ENCODE results near the gene IRAK2. TPM values are rescaled to one million over a fixed set of nuclear protein-coding genes. Genes with fewer than 3 reads are reported as not detected.

IRAK2 gene
- total RNA-seq, 5 donors from 2014 or later (not counting 1 experiment from before 2014, with no cell fraction given): 2.9 to 5.0 (median 3.7) TPM

DNA sequence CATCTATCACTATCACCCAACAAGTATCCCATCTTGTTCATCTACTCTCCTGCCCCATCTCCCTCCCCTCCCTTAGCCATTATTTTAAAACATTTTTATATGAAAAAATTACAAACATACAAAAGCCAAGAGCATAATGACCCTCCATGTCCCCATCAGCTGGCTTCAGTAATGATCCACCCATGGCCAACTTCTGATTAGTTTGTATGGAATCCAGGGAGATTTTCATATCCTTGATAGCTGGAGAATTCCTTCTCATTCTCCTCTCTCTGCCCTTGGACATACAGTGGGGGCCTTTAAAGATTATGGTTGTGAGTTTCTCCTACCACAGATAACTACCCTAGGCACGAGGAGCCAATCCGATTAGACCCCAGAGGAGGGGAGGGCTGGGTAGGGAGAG lies 40.2 kb downstream of the IRAK2 start:
- Mint-ChIP-seq H3K27ac (no peak overlapping the region), H3K4me1 (peaks cover 23 to 31% (median 24%) of the 10 kb centered on the region in 3 donors), H3K4me3 (no peak overlapping the region), H3K36me3 (peaks cover 31% of the 10 kb centered on the region), H3K27me3 (no peaks in the 10 kb centered on the region), H3K9me3 (no peaks in the 10 kb centered on the region)
- Histone ChIP-seq H3K27ac (ENCODE audit: low read length) (no peak overlapping the region), H3K4me3 (ENCODE audit: control insufficient read depth in 1 of 2, extremely low read depth in 1 of 2, low read length in 1 of 2) (no peak overlapping the region), H3K27me3 (replicated peaks in 1 of 2; ENCODE audit: control insufficient read depth in 2 of 2, extremely low read depth in 1 of 2, insufficient read depth in 2 of 2, low read length in 1 of 2) (no peaks in the 10 kb centered on the region), H3K4me1 (ENCODE audit: control insufficient read depth in 1 of 2, extremely low read depth in 1 of 2, insufficient read depth in 2 of 2, low read length in 2 of 2) (peaks cover 0 to 11% of the 10 kb centered on the region in 2 experiments), H3K9me3 (no peaks in the 10 kb centered on the region), H3K36me3 (ENCODE audit: control insufficient read depth in 2 of 2, extremely low read depth in 1 of 2, insufficient read depth in 1 of 2, low read length in 1 of 2) (peaks cover 2 to 22% of the 10 kb centered on the region in 2 donors)
- POLR2A ChIA-PET: interaction anchor here in 1 of 2 donors (0.6 kb wide), 1 partner anchor 283 kb away, joined by 12 read pairs; no protein-coding TSS in a partner anchor
- no CpG with 5 or more reads among the region's 2 CpGs for WGBS (ENCODE audit: insufficient coverage)
- CTCF ChIA-PET: interaction anchor here in 1 of 2 donors (0.6 kb wide), 1 partner anchor 13 kb away, joined by 7 read pairs; no protein-coding TSS in a partner anchor
- DNase-seq (no peak), ATAC-seq (replicated peaks in 1 of 4) (no peak)

DNA sequence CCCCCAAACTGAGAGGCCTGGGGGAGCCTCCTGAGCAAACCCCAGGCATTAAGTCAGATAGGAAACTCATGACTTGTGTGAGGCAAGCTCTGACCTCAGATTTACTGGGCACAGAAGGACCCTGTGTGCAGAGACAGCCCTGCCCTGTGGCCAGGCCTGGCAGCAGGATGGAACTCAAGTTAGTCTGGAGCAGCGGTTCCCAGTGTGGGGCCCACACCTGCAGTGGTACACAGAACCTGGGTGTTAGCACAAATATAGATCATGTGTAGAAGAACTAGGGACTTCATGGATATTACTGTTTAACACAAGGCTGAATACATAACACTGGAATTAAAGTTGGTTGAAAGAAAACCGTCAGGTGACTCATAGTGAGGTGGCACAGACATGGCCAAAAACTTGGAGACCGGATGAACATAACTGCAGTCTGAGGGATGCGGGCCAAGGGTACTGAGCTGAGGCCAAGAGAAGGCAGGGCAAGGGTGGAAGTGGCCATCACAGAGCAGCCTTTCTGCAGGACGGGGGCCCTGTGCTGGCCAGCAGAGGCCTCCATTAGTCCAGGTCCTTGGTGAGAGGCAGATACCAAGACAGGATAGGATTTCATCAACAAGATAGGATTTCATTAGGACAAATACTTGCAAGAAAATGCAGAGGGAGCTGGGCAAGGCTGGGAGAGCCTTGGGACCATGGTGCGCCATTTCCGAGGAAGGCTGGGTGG lies 40.9 kb downstream of the IRAK2 start:
- Histone ChIP-seq H3K4me1 (ENCODE audit: control insufficient read depth in 1 of 2, extremely low read depth in 1 of 2, insufficient read depth in 2 of 2, low read length in 2 of 2) (peaks cover 0 to 4% of the 10 kb centered on the region in 2 experiments), H3K27ac (ENCODE audit: low read length) (no peak overlapping the region), H3K4me3 (ENCODE audit: control insufficient read depth in 1 of 2, extremely low read depth in 1 of 2, low read length in 1 of 2) (no peak overlapping the region), H3K36me3 (ENCODE audit: control insufficient read depth in 2 of 2, extremely low read depth in 1 of 2, insufficient read depth in 1 of 2, low read length in 1 of 2) (peaks cover 2 to 24% of the 10 kb centered on the region in 2 donors), H3K27me3 (replicated peaks in 1 of 2; ENCODE audit: control insufficient read depth in 2 of 2, extremely low read depth in 1 of 2, insufficient read depth in 2 of 2, low read length in 1 of 2) (no peaks in the 10 kb centered on the region), H3K9me3 (no peaks in the 10 kb centered on the region)
- ChIA-PET POLR2A (no interaction called here), CTCF (interaction anchor here (0.6 kb wide), 2 partner anchors 12 to 130 kb away, joined by 5 to 7 read pairs; no protein-coding TSS in a partner anchor)
- ATAC-seq (replicated peaks in 1 of 4) (no peak), DNase-seq (no peak)
- peaks cover 20 to 27% (median 22%) of the 10 kb centered on the region in 3 donors for H3K4me1 Mint-ChIP-seq
- no peaks in the 10 kb centered on the region for H3K9me3 Mint-ChIP-seq
- no peak overlapping the region for H3K4me3 Mint-ChIP-seq
- 100% methylated on average over 7 of the region's 7 CpGs for WGBS (ENCODE audit: insufficient coverage)
- H3K27me3 Mint-ChIP-seq: no peaks in the 10 kb centered on the region
- peaks cover 34% of the 10 kb centered on the region for H3K36me3 Mint-ChIP-seq
- no peak overlapping the region for H3K27ac Mint-ChIP-seq

DNA sequence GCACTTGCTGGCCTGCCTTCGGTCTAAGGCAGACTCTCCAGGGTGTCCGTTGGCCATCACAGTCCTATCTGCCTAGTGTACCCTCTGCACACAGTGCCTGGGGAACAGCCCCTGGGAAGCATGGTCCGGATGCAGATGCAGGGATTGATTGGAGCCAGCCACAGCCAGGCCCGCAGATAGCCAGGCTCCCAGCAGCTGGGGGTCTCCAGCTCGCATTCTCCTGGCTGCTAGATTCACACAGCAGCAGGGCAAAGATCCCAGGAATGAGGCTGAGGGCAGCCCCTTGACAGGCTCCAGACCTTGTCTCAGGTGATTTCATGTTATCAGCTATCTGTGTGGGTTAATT lies 41.4 kb downstream of the IRAK2 start:
- ChIA-PET CTCF (no interaction called here), POLR2A (no interaction called here)
- Histone ChIP-seq H3K27ac (ENCODE audit: low read length) (no peak overlapping the region), H3K27me3 (replicated peaks in 1 of 2; ENCODE audit: control insufficient read depth in 2 of 2, extremely low read depth in 1 of 2, insufficient read depth in 2 of 2, low read length in 1 of 2) (no peaks in the 10 kb centered on the region), H3K4me3 (ENCODE audit: control insufficient read depth in 1 of 2, extremely low read depth in 1 of 2, low read length in 1 of 2) (no peak overlapping the region), H3K4me1 (ENCODE audit: control insufficient read depth in 1 of 2, extremely low read depth in 1 of 2, insufficient read depth in 2 of 2, low read length in 2 of 2) (peaks cover 0 to 2% of the 10 kb centered on the region in 2 experiments), H3K9me3 (no peaks in the 10 kb centered on the region), H3K36me3 (ENCODE audit: control insufficient read depth in 2 of 2, extremely low read depth in 1 of 2, insufficient read depth in 1 of 2, low read length in 1 of 2) (peaks cover 2 to 23% of the 10 kb centered on the region in 2 donors)
- H3K9me3 Mint-ChIP-seq: no peaks in the 10 kb centered on the region
- no peaks in the 10 kb centered on the region for H3K27me3 Mint-ChIP-seq
- peaks cover 30% of the 10 kb centered on the region for H3K36me3 Mint-ChIP-seq
- WGBS (ENCODE audit: insufficient coverage): 95% methylated on average over 5 of the region's 5 CpGs
- no peak overlapping the region for H3K4me3 Mint-ChIP-seq
- peaks cover 17 to 23% (median 18%) of the 10 kb centered on the region in 3 donors for H3K4me1 Mint-ChIP-seq
- DNase-seq (no peak), ATAC-seq (replicated peaks in 1 of 4) (no peak)
- no peak overlapping the region for H3K27ac Mint-ChIP-seq

DNA sequence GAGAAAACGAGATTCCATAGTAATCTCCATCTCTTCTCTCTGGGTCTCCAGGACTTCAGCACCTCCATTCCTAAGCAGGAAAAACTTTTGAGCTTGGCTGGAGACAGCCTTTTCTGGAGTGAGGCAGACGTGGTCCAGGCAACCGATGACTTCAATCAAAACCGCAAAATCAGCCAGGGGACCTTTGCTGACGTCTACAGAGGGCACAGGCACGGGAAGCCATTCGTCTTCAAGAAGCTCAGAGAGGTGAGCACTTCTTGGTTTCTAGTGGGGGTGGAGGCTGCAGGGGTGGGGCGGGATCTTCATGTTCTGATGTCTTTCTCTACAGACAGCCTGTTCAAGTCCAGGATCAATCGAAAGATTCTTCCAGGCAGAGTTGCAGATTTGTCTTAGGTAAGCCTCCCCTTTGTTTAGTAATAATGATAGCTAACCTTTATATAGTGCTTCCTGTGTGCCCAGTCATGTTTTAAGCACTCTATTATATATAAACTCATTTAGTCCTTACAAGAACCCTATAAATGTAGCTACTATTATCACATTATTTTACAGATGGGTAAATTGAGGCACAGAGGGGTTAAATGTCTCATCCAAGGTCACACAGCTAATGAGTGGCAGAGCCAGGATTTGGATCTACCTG lies 48.6 kb downstream of the IRAK2 start:
- peaks cover 0 to 13% of the 10 kb centered on the region in 2 donors for H3K36me3 ChIP-seq (ENCODE audit: control insufficient read depth in 2 of 2, extremely low read depth in 1 of 2, insufficient read depth in 1 of 2, low read length in 1 of 2)
- Mint-ChIP-seq H3K4me3 (no peak overlapping the region), H3K4me1 (peaks cover 0 to 5% (median 0%) of the 10 kb centered on the region in 3 donors), H3K27ac (no peak overlapping the region), H3K27me3 (no peaks in the 10 kb centered on the region), H3K9me3 (peaks cover 0 to 7% (median 0%) of the 10 kb centered on the region in 3 donors), H3K36me3 (peaks cover 51% of the 10 kb centered on the region)
- CTCF ChIA-PET: no interaction called here
- H3K4me1 ChIP-seq (ENCODE audit: control insufficient read depth in 1 of 2, extremely low read depth in 1 of 2, insufficient read depth in 2 of 2, low read length in 2 of 2): no peaks in the 10 kb centered on the region
- POLR2A ChIA-PET: no interaction called here
- no peaks in the 10 kb centered on the region for H3K27me3 ChIP-seq (replicated peaks in 1 of 2; ENCODE audit: control insufficient read depth in 2 of 2, extremely low read depth in 1 of 2, insufficient read depth in 2 of 2, low read length in 1 of 2)
- 85% methylated on average over 8 of the region's 9 CpGs for WGBS (ENCODE audit: insufficient coverage)
- DNase-seq: no peak
- ATAC-seq (replicated peaks in 1 of 4): no peak
- no peak overlapping the region for H3K4me3 ChIP-seq (ENCODE audit: control insufficient read depth in 1 of 2, extremely low read depth in 1 of 2, low read length in 1 of 2)
- no peaks in the 10 kb centered on the region for H3K9me3 ChIP-seq
- H3K27ac ChIP-seq (ENCODE audit: low read length): no peak overlapping the region

DNA sequence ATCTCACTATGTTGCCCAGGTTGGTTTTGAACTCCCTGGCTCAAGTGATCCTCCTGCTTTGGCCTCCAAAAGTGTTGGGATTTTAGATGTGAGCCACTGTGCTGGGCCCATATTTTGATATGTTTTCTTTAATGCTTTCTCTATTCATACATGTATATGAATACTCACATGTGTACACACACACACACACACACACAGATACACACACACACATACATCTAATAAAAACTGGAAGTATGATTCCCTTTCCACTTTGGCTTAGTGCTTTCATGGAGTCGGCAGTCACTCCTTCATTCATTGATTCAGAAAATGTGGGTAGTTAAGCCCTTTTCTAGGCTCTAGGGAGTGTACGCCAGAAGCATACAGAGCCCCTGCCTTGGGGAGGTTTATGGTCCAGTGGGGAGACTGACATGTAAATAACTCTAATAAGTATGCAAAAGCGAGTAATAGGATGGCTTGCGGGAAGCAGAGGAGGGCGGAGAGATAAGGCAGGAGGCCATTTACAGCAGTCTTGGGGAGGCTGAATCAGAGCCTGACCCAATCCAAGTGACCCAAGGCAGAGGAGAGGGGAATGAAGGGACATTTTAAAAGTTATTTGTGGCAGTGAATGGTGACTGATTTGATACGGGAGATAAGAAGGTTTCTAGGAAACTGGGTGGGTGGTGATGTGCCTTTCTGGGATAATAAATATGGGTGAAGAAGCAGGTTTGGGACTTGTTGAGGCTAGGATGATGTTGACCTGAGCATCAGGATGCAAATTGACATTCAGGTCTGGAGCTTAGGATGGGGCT lies 51.1 kb downstream of the IRAK2 start:
- ATAC-seq (replicated peaks in 1 of 4) (no peak), DNase-seq (no peak)
- Mint-ChIP-seq H3K4me1 (peaks cover 6 to 14% (median 8%) of the 10 kb centered on the region in 3 donors), H3K9me3 (peaks cover 0 to 7% (median 0%) of the 10 kb centered on the region in 3 donors), H3K4me3 (no peak overlapping the region), H3K27ac (peak overlapping the region in 1 of 2 donors; percentile 5), H3K36me3 (peaks cover 49% of the 10 kb centered on the region), H3K27me3 (no peaks in the 10 kb centered on the region)
- Histone ChIP-seq H3K4me3 (ENCODE audit: control insufficient read depth in 1 of 2, extremely low read depth in 1 of 2, low read length in 1 of 2) (no peak overlapping the region), H3K9me3 (no peaks in the 10 kb centered on the region), H3K27ac (ENCODE audit: low read length) (no peak overlapping the region), H3K27me3 (replicated peaks in 1 of 2; ENCODE audit: control insufficient read depth in 2 of 2, extremely low read depth in 1 of 2, insufficient read depth in 2 of 2, low read length in 1 of 2) (no peaks in the 10 kb centered on the region), H3K36me3 (ENCODE audit: control insufficient read depth in 2 of 2, extremely low read depth in 1 of 2, insufficient read depth in 1 of 2, low read length in 1 of 2) (peaks cover 2 to 15% of the 10 kb centered on the region in 2 donors), H3K4me1 (ENCODE audit: control insufficient read depth in 1 of 2, extremely low read depth in 1 of 2, insufficient read depth in 2 of 2, low read length in 2 of 2) (peaks cover 0 to 10% of the 10 kb centered on the region in 2 experiments)
- ChIA-PET CTCF (no interaction called here), POLR2A (no interaction called here)
- WGBS (ENCODE audit: insufficient coverage): 95% methylated on average over 4 of the region's 6 CpGs

DNA sequence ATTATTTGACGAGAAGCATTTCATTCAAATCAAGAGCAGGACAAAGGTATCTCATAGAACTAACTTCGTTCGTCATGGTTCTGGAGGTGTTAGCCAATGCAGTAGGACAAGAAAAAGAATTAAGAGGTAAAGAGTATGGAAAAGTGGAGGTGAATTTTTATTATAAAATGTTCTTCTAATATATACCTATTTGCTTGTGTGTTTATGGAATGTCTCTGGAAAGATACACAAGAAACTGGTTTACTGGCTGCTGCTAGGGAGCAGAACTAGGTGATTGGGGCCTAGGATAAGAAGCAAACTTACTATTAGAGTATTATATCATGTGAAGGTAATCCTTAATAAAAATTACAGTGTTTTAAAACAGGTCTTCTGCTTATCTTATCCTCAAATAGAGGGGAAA lies 52.6 kb downstream of the IRAK2 start:
- H3K27ac Mint-ChIP-seq: peak overlapping the region in 1 of 2 donors; percentile 45
- no peak overlapping the region for H3K4me3 ChIP-seq (ENCODE audit: control insufficient read depth in 1 of 2, extremely low read depth in 1 of 2, low read length in 1 of 2)

More for the DNA sequence above, 52.6 kb downstream of the IRAK2 start:
- Mint-ChIP-seq H3K27me3 (no peaks in the 10 kb centered on the region), H3K36me3 (peaks cover 42% of the 10 kb centered on the region), H3K4me3 (no peak overlapping the region), H3K4me1 (peaks cover 11 to 25% (median 17%) of the 10 kb centered on the region in 3 donors), H3K9me3 (peaks cover 0 to 7% (median 0%) of the 10 kb centered on the region in 3 donors)
- Histone ChIP-seq H3K27ac (ENCODE audit: low read length) (no peak overlapping the region), H3K9me3 (no peaks in the 10 kb centered on the region), H3K27me3 (replicated peaks in 1 of 2; ENCODE audit: control insufficient read depth in 2 of 2, extremely low read depth in 1 of 2, insufficient read depth in 2 of 2, low read length in 1 of 2) (no peaks in the 10 kb centered on the region), H3K4me1 (ENCODE audit: control insufficient read depth in 1 of 2, extremely low read depth in 1 of 2, insufficient read depth in 2 of 2, low read length in 2 of 2) (peaks cover 0 to 18% of the 10 kb centered on the region in 2 experiments), H3K36me3 (ENCODE audit: control insufficient read depth in 2 of 2, extremely low read depth in 1 of 2, insufficient read depth in 1 of 2, low read length in 1 of 2) (peaks cover 6 to 15% of the 10 kb centered on the region in 2 donors)
- DNase-seq (no peak), ATAC-seq (replicated peaks in 1 of 4) (no peak)
- no CpG with 5 or more reads among the region's 3 CpGs for WGBS (ENCODE audit: insufficient coverage)
- CTCF ChIA-PET: no interaction called here
- POLR2A ChIA-PET: no interaction called here
